ENCODE data around the gene PXDC1. TPM values are rescaled to one million over a fixed set of nuclear protein-coding genes. Genes with fewer than 3 reads are reported as not detected.

Gene PXDC1
- total RNA-seq, 1 donor from 2014 or later: 7.5 TPM

- Mint-ChIP-seq H3K4me3 (ENCODE audit: unreplicated experiment) (no peak overlapping the region), H3K27ac (ENCODE audit: unreplicated experiment) (no peak overlapping the region), H3K27me3 (ENCODE audit: unreplicated experiment) (peaks cover 9% of the 10 kb centered on the region), H3K36me3 (ENCODE audit: unreplicated experiment) (no peaks in the 10 kb centered on the region), H3K4me1 (ENCODE audit: low read depth, unreplicated experiment) (peaks cover 26% of the 10 kb centered on the region), H3K9me3 (ENCODE audit: unreplicated experiment) (peaks cover 13% of the 10 kb centered on the region)
- TF ChIP-seq CTCF (IDR thresholded peaks at IDR 0.05; ENCODE audit: partially characterized antibody, unreplicated experiment): no peak
- no peak for DNase-seq
These were observed 5.3 kb downstream of the PXDC1 start for GRCh38 chr6:3746119-3746691.

GRCh38 chr6:3745566-3746118, 5.9 kb downstream of the PXDC1 start:
- Mint-ChIP-seq H3K36me3 (ENCODE audit: unreplicated experiment) (no peaks in the 10 kb centered on the region), H3K9me3 (ENCODE audit: unreplicated experiment) (peaks cover 13% of the 10 kb centered on the region), H3K27ac (ENCODE audit: unreplicated experiment) (no peak overlapping the region), H3K4me3 (ENCODE audit: unreplicated experiment) (no peak overlapping the region), H3K4me1 (ENCODE audit: low read depth, unreplicated experiment) (peaks cover 29% of the 10 kb centered on the region), H3K27me3 (ENCODE audit: unreplicated experiment) (peaks cover 9% of the 10 kb centered on the region)
- no peak for TF ChIP-seq CTCF (IDR thresholded peaks at IDR 0.05; ENCODE audit: partially characterized antibody, unreplicated experiment)
- no peak for DNase-seq

DNA sequence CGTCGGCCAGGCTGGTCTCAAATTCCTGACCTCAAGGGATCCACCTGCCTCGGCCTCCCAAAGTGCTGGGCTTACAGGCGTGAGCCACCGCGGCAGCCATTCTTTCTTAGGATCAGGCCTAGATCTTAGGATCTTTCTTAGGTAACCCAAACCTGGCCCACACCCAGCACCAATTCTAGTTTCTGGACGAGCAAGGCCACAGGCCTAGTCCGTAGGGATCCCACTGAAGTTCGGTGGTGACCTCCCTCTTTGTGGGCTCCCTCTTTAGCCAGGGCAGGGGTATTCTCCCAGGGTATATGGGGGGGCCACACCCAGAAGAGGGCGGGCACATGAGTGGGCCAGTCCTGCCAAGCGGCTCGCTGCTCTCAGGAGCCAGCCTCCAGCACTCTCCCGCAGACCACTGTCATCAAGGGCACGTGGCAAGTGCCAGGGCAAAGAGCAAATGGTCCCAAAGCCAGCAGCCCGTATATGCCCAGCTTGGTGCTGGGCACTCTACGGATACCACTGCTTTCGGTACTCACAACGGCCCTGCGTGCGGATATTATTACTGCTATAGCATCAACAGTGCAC, 6.5 kb downstream of the PXDC1 start:
- Mint-ChIP-seq H3K4me3 (ENCODE audit: unreplicated experiment) (no peak overlapping the region), H3K36me3 (ENCODE audit: unreplicated experiment) (no peaks in the 10 kb centered on the region), H3K9me3 (ENCODE audit: unreplicated experiment) (peaks cover 14% of the 10 kb centered on the region), H3K4me1 (ENCODE audit: low read depth, unreplicated experiment) (peaks cover 29% of the 10 kb centered on the region), H3K27me3 (ENCODE audit: unreplicated experiment) (peaks cover 9% of the 10 kb centered on the region), H3K27ac (ENCODE audit: unreplicated experiment) (no peak overlapping the region)
- no peak for TF ChIP-seq CTCF (IDR thresholded peaks at IDR 0.05; ENCODE audit: partially characterized antibody, unreplicated experiment)
- no peak for DNase-seq

DNA sequence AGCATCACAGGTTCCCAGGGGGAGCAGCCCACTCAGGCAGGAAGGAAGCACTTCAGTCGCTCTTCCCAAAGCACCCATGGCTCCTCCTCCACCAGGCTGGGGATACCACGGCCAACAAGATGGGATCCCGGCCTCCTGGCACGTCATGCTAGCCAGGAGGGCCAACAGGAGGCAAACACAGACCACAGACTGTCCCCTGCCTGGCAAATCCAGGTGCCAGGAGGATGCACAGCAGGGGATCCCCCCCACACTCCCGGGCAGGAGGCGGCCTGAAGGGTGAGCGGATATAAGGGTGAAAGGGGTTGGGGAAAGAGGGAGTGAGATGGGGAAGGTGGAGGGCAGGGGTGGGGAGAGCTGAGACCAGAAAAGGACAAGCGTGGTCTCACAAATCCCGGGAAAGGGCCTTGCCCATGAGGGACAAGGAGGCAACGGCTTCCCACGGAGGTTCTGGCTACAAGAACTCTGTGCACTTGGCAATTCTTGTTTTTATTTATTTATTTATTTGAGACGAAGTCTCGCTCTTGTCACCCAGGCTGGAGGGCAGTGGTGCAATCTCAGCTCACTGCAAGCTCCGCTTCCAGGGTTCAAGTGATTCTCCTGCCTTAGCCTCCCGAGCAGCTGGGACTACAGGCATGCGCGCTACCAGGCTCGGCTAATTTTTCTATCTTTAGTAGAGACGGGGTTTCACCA, 7.2 kb downstream of the PXDC1 start:
- peaks cover 8% of the 10 kb centered on the region for H3K27me3 Mint-ChIP-seq (ENCODE audit: unreplicated experiment)
- H3K4me1 Mint-ChIP-seq (ENCODE audit: low read depth, unreplicated experiment): peaks cover 28% of the 10 kb centered on the region
- no peak overlapping the region for H3K27ac Mint-ChIP-seq (ENCODE audit: unreplicated experiment)
- H3K9me3 Mint-ChIP-seq (ENCODE audit: unreplicated experiment): peaks cover 14% of the 10 kb centered on the region
- no peak for TF ChIP-seq CTCF (IDR thresholded peaks at IDR 0.05; ENCODE audit: partially characterized antibody, unreplicated experiment)
- DNase-seq: peak; percentile 19
- H3K36me3 Mint-ChIP-seq (ENCODE audit: unreplicated experiment): no peaks in the 10 kb centered on the region
- H3K4me3 Mint-ChIP-seq (ENCODE audit: unreplicated experiment): no peak overlapping the region

DNA sequence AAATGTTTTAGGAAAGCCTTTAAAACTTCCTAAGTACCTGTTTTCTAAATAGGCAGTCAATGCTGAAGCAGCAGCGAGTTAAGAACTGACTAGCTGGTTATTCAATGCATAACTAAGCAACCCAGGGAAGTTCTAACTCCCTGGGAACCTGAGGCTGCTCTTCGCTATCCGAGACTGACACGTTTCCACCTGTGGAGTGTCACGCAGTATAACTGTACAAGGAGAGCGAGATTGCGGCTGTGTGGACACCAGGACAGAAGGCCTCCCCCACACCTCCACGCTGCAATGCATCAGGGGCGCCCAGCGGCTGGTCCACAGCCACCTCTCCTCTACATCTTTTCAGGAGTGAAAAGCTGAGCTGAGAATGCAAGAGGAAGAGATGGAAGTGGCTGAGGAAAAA, 8.0 kb downstream of the PXDC1 start:
- no peak for TF ChIP-seq CTCF (IDR thresholded peaks at IDR 0.05; ENCODE audit: partially characterized antibody, unreplicated experiment)
- peaks cover 14% of the 10 kb centered on the region for H3K9me3 Mint-ChIP-seq (ENCODE audit: unreplicated experiment)
- H3K27me3 Mint-ChIP-seq (ENCODE audit: unreplicated experiment): peaks cover 5% of the 10 kb centered on the region
- peak; percentile 23 for DNase-seq
- no peak overlapping the region for H3K27ac Mint-ChIP-seq (ENCODE audit: unreplicated experiment)
- no peaks in the 10 kb centered on the region for H3K36me3 Mint-ChIP-seq (ENCODE audit: unreplicated experiment)
- no peak overlapping the region for H3K4me3 Mint-ChIP-seq (ENCODE audit: unreplicated experiment)
- H3K4me1 Mint-ChIP-seq (ENCODE audit: low read depth, unreplicated experiment): peaks cover 24% of the 10 kb centered on the region
